Measurements from ENCODE around the gene ZNF232. TPM values are rescaled to one million over a fixed set of nuclear protein-coding genes. Genes with fewer than 3 reads are reported as not detected.

Gene ZNF232
- total RNA-seq, 4 donors from 2014 or later, result 5.3 to 10.9 (median 7.0) TPM

DNA sequence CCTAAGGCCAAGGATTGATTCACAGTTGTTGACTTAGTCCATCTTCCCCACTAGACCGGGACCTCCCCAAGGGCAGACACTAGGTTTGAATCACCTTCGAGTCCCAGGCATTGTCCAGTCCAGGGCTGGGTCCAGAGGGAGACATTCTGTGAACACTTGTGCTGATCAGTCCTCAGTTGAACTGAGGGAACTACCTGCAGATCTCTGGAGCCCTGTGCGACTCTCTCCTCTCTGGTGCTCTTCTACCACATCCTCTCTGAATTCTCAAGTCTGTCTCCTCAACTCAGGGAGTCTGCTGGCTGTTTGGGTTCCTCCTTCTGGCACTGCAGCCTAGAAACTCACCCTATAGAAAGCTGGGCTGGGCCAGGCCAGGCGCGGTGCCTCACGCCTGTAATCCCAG, 10.8 kb downstream of the ZNF232 start:
- Histone ChIP-seq H3K27me3 (no peaks in the 10 kb centered on the region), H3K4me3 (no peak overlapping the region), H3K9me3 (peaks cover 0 to 15% (median 9%) of the 10 kb centered on the region in 4 donors), H3K4me1 (no peaks in the 10 kb centered on the region), H3K36me3 (peaks cover 0 to 8% (median 0%) of the 10 kb centered on the region in 3 donors), H3K27ac (no peak overlapping the region)
- DNase-seq, result no peak
- TF ChIP-seq POLR2A (IDR thresholded peaks at IDR 0.05), result no peak
- TF ChIP-seq, protein P1, sequence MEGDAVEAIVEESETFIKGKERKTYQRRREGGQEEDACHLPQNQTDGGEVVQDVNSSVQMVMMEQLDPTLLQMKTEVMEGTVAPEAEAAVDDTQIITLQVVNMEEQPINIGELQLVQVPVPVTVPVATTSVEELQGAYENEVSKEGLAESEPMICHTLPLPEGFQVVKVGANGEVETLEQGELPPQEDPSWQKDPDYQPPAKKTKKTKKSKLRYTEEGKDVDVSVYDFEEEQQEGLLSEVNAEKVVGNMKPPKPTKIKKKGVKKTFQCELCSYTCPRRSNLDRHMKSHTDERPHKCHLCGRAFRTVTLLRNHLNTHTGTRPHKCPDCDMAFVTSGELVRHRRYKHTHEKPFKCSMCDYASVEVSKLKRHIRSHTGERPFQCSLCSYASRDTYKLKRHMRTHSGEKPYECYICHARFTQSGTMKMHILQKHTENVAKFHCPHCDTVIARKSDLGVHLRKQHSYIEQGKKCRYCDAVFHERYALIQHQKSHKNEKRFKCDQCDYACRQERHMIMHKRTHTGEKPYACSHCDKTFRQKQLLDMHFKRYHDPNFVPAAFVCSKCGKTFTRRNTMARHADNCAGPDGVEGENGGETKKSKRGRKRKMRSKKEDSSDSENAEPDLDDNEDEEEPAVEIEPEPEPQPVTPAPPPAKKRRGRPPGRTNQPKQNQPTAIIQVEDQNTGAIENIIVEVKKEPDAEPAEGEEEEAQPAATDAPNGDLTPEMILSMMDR (IDR thresholded peaks at IDR 0.05), result no peak

DNA sequence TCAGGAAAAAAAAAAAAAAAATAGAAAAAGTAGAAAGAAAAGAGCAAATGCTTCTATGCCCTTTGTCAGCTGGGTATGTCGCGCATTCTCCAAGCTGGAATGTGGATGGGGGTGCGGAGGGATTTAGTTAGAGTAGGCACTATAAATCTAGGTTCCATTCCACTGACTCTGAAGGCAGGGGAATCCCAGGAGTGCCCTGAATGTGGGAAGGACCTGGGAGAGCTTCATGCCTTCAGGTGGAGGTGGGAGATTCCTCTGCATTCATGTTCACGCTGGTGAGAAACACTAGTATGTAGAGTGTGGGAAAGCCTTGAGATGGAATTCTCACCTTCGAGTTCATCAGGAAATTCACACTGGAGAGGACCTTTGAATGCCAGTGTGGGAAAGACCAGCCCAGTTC, 12.4 kb downstream of the ZNF232 start:
- Histone ChIP-seq H3K27ac (no peak overlapping the region), H3K4me1 (no peaks in the 10 kb centered on the region), H3K27me3 (no peaks in the 10 kb centered on the region), H3K9me3 (peaks cover 0 to 28% (median 15%) of the 10 kb centered on the region in 4 donors), H3K4me3 (no peak overlapping the region), H3K36me3 (no peaks in the 10 kb centered on the region)
- TF ChIP-seq, protein P1 (IDR thresholded peaks at IDR 0.05), result no peak
- TF ChIP-seq POLR2A (IDR thresholded peaks at IDR 0.05), result no peak
- DNase-seq, result no peak

- peak overlapping the region in 3 of 4 donors; percentile 55 to 60 (median 60) for H3K27ac ChIP-seq
Observed at GRCh38 chr17:5097101-5097834, 14.4 kb downstream of the ZNF232 start.

DNA sequence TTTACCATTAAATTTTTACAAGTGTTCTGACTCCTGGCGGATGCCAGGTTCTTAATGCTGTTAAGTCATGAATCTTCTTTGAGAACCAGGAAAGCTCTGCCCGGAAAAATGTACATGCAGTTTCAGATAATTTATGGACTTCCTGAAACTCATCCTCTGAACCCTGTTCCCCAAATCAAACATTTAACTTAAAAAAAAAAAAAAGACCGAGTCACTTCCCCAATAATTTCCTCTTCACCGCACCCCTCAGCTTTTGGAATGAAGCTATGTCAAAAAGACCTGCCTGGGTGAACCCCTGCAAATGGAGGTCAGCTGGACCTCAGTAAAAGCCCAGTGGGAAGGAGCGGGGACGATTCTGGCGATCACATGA, 15.0 kb downstream of the ZNF232 start:
- peak overlapping the region in 3 of 4 donors; percentile 55 to 60 (median 60) for H3K27ac ChIP-seq

More at GRCh38 chr17:5097101-5097834, 14.4 kb downstream of the ZNF232 start:
- Histone ChIP-seq H3K4me1 (no peaks in the 10 kb centered on the region), H3K4me3 (peak overlapping the region; percentile 27 to 55 (median 48)), H3K27me3 (no peaks in the 10 kb centered on the region), H3K9me3 (peaks cover 0 to 47% (median 25%) of the 10 kb centered on the region in 4 donors), H3K36me3 (peaks cover 0 to 4% (median 0%) of the 10 kb centered on the region in 3 donors)
- TF ChIP-seq, protein P1 (IDR thresholded peaks at IDR 0.05), result no peak
- no peak for TF ChIP-seq POLR2A (IDR thresholded peaks at IDR 0.05)
- DNase-seq, result peak in 2 of 3 donors; percentile 42 to 77

GRCh38 chr17:5092218-5093010, 19.3 kb downstream of the ZNF232 start:
- Histone ChIP-seq H3K36me3 (peaks cover 0 to 53% (median 7%) of the 10 kb centered on the region in 3 donors), H3K9me3 (peaks cover 0 to 85% (median 40%) of the 10 kb centered on the region in 4 donors), H3K27ac (no peak overlapping the region), H3K4me1 (no peaks in the 10 kb centered on the region), H3K4me3 (no peak overlapping the region), H3K27me3 (no peaks in the 10 kb centered on the region)
- DNase-seq, result no peak
- no peak for TF ChIP-seq POLR2A (IDR thresholded peaks at IDR 0.05)
- TF ChIP-seq, protein P1 (IDR thresholded peaks at IDR 0.05), result no peak

More for the DNA sequence above, 15.0 kb downstream of the ZNF232 start:
- Histone ChIP-seq H3K4me3 (peak overlapping the region; percentile 27 to 55 (median 48)), H3K27me3 (no peaks in the 10 kb centered on the region), H3K4me1 (no peaks in the 10 kb centered on the region), H3K9me3 (peaks cover 0 to 49% (median 28%) of the 10 kb centered on the region in 4 donors), H3K36me3 (peaks cover 0 to 10% (median 0%) of the 10 kb centered on the region in 3 donors)
- TF ChIP-seq POLR2A (IDR thresholded peaks at IDR 0.05), result no peak
- TF ChIP-seq, protein P1 (IDR thresholded peaks at IDR 0.05), result no peak
- no peak for DNase-seq
